GM18511 (cell line): Measurements from ENCODE around the gene NSUN6.

Experiments used
- ATAC-seq: cut with Tn5 transposase; IDR thresholded peaks from one replicate; pipeline ENCODE4 v1.9.1; 2021; ENCODE audit warnings: mild to moderate bottlenecking, moderate library complexity; ENCODE audit not compliant: unreplicated experiment

The NSUN6 gene

GRCh38 chr10:18651324-18652007 is at the start of gene NSUN6:
Gene NSUN6 (minus strand): TSS chr10:18651587. CDS start chr10:18651203, 384 bp downstream.
- ATAC-seq = peak; percentile 98

DNA sequence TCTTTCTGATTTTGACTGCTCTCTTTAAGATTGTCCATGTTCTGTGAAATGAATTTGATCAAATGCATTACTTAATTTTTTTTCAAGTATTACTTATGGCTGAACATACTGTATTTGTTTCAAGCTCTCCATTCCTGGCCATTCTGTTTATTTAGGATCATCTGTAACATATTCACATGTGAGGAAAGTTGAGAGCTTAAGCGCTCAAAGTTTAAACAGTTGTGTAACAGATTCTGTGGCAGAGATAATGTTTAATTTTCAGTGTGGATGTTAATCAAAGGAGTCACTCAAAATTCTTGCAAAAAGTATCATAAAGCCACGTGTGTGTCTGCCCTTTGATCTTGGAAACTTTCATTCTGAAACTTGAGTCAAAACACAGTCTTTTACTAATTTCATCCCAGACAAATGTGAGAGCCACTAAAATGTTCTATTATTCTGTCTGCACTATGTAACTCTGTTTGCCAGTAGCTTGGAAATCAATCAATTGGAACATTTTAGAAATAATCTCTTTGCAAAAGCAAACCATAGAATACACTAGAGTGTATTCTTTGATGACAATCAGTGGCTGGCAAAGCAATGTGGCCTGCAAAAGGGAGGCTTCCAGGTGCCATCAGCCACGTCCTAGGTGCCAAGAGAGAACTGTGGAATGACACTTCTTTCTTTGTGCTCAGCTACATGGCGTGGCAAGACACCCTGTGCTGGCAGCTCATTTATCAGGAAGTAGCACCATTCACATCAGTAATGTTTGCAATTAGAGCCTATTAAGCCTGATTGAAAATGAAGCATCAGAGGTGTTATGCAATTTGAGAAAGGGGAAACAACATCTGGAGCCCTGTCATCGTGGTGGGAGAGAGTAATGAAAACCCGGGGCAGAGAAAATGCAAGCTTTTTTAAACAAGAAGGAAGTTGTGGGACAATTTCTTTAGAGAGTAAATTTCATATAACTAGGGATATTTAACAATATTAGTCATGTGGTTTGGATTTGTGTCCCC is 48.8 kb upstream of the NSUN6 start:
- no peak for ATAC-seq

- no peak for ATAC-seq
These were observed 39.2 kb upstream of the NSUN6 start for GRCh38 chr10:18690541-18690940.

GRCh38 chr10:18689498-18689897 is 38.1 kb upstream of the NSUN6 start:
- ATAC-seq = no peak

GRCh38 chr10:18687706-18688105 is 36.3 kb upstream of the NSUN6 start:
- no peak for ATAC-seq

GRCh38 chr10:18687195-18687594 is 35.8 kb upstream of the NSUN6 start:
- no peak for ATAC-seq

DNA sequence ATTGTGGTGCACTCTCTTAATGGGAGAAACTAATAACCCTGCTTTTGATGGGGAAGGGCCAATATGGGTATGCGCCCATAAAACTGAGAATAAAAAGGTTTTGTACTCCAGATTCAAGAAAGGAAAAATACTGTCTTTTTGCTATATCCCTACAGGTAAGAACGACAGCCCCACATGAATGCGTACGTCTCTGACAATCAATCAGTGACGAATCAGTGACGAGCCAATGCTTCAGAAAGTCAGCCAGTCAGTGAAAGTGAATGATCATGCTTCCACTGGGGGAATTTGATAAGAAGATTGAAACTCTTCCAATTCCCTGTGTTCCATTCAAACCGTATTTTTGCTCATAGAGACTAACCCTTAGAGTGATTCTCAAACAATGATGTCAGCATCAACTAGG is 34.2 kb upstream of the NSUN6 start:
- no peak for ATAC-seq

GRCh38 chr10:18684953-18685352 is 33.6 kb upstream of the NSUN6 start:
- no peak for ATAC-seq

DNA sequence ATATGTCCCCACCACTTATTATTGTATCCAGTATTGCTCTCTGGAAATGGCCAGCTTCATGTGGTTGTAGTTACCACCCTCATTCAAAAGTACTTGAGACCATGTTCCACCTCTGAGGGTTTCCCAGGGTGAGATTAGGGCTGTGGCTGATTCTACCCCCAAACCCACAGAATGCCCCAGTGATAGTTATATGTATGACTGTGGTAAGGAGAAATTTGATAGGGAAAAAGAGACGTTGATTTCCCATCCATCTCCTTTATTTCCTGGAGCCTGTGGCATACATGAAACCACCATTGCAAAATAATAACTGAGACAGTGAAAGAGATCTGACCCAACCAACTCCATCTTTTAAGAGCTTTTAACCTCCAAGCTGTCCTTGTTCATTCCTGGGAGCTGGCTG is 33.0 kb upstream of the NSUN6 start:
- ATAC-seq = no peak

- no peak for ATAC-seq
These were observed 32.0 kb upstream of the NSUN6 start for GRCh38 chr10:18683427-18683826.

DNA sequence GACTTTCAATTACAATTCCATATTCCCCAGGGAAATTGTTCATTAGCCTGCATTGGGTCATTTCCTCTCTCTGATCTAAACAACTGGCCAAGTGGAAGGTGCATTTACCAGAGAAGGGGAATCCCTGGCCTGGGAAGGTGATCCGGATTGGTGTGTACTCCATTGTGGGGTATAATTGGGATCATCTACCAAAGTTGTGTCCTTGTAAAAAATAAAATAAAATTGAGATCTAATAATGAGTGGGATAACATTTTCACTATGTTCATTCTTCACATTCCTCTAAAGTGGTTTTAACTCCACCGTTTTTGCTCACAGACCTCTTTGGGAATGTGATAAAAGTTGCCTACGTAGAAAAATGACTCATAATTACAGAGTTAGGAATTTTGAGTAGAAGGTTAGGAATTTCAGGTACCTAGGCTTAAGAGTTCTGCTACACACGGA is 30.6 kb upstream of the NSUN6 start:
- ATAC-seq = no peak

DNA sequence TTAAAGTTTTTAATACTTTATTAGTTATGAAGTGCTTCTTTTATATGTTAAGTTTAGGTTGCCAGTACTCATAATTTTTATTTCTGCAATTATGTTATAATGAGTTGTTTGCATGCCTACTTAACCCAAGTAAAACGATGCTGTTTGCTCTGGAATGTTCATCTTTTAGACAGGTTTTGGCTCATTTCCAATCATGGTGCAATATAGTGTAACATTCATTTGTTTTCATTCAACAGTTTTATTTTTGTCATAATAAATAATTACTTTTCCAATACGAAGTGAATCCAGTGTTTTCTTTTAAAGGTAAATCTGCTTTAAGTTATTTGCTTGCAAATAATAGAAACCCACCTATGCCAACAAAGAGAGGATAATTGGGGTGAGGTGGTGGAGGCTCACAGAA is 30.0 kb upstream of the NSUN6 start:
- ATAC-seq = no peak

DNA sequence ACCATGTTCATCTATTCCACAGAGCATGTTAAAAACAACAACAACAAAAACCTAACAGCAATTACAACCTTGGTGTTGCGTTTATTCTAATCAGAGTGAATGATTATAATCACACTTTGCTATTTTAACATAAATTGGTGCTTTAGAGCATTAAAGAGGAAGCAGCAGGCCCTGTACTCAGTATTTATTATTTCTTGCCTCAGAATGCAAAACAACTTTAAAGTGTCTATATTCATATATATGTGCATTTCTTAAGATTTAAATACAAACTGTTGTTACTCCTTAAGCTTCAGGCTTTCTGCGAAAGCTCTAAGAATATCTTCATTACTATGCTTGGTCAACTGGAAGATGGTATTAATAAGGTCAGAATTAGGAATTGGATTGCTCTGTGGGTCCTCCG is 29.4 kb upstream of the NSUN6 start:
- ATAC-seq = no peak

DNA sequence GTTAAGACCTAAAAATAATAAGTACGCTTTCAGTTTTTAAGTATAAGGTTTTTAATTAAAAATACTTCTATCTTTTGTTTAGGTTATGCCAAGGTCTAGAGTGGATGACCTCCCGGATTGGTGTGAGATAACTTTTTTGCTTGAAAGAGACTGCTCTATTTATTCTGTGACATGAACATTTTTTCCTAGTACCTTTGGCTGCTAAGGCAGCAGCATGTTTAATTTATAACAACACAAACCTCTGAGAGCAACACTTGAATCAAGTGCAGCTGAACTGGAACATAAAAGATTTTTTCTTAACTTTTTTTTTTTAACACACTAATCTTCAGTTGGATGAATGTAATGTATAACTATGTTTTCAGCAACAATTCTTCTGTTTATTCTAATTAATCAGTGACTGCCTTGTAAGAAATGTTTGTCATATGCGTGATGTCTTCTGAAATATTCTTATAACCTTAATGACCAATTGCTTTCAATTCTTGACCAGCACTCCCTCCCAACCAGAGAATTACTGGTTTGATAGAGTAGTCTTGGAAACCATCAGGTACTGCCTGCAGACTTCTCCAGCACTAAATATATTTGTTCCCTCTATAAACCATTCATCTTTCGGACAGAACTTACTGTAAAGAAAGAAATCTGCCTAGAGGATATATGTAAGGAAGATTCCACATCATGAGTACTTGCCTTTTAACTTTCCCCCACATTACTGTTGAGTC is 23.9 kb upstream of the NSUN6 start:
- no peak for ATAC-seq

DNA sequence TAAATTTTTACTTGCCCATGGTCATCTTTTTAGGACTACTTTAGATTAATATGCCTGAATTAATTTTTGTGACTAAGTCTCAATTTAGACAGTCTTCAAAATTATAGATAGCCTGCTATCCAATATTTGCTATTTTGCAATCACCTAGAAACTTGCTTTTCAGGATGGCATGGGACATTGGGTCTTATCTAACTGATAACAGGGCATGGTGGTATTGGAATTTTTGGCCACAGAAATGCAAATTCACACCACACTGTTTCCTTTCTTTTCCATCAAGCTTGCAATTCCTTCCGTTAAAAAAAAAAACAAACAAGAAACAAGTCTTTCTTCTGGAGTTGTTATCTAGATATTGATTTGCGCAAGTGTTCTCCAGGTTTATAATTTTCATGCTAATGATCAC is 16.6 kb upstream of the NSUN6 start:
- ATAC-seq = no peak

GRCh38 chr10:18666810-18667209 is 15.4 kb upstream of the NSUN6 start:
- ATAC-seq = no peak

DNA sequence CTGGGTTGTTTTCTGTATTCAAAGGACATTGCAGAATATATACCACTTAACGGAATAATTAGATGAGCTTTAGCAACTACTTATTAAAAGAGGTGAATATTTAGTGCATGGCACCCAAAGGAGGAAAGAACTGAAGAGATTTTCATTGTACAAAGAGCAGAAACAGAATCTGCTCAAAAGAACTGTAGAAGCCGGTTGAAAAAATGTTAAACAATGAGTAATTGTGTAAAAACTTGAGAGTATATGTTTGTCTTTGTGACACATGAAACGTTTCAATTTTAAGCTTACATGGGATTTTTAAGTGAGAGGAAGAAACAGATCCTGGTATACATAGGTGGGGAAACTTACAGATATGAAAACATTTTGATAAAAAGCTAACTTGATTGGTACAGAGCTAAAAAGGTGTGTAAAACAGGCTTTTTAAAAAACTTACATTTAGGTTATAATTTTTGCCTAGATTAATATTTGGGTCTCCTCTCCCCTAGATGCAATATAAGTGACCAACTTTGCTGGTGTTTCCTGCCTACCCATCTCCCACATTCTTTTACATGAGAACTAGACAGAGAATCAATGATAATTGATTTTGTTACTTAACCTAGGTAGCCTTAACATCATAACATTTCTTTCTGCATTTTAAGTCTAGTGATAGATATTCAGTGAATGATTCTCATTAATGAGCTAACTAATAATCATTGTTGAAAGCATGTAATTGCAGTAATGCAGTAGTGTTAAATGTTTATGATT is 14.6 kb upstream of the NSUN6 start:
- no peak for ATAC-seq

GRCh38 chr10:18664841-18665478 is 13.6 kb upstream of the NSUN6 start:
- ATAC-seq = no peak

DNA sequence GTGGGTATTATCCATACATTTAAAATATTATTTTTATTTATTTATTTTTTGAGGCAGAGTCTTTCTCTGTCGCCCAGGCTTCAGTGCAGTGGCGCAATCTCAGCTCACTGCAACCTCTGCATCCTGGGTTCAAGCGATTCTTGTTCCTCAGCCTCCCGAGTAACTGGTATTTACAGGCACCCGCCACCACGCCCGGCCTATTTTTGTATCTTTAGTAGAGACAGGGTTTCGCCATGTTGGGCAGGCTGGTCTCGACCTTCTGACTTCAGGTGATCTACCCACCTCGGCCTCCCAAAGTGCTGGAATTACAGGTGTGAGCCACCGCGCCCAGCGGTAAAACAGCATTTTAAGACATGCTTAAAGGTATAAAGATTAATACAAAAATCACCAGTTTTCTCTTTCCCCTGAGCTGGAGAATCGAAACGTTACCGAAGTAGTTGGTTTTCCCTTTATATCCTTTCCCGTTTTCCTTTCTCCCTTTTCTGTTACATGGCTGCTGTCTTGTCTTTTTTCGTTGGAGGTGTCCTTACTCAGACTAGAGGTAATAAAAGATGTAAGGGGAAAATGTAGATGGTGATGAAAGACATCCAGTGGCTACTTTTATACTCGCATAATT is 9.5 kb upstream of the NSUN6 start:
- ATAC-seq = no peak
